HL-60 (cell line): Measurements from ENCODE around the gene MILR1. TPM values are rescaled to one million over a fixed set of nuclear protein-coding genes. Genes with fewer than 3 reads are reported as not detected.

Experiments
- DNase-seq, 2 experiments: peaks; one replicate each; pipeline ENCODE4 v3.0.0-alpha.2; 2010 to 2020; ENCODE audit warnings: low read depth in 1 of 2, low spot score in 1 of 2
- H3K27ac ChIP-seq: fragments of 250-450 bp; sonication (Bioruptor Pico); replicated peaks from 2 replicates; pipeline ENCODE4 v1.5.1; 2020; ENCODE audit warnings: mild to moderate bottlenecking, moderate library complexity
- H3K27me3 ChIP-seq: fragments of 250-450 bp; sonication (Bioruptor Pico); 2 replicates; pipeline ENCODE4 v1.5.1; 2021; ENCODE audit warnings: mild to moderate bottlenecking, moderate library complexity; ENCODE audit not compliant: insufficient read depth, poor library complexity, severe bottlenecking
- H3K4me3 ChIP-seq: replicated peaks from 2 replicates; pipeline ENCODE4 v1.5.1; 2011; ENCODE audit warnings: mild to moderate bottlenecking, control low read depth, low read length; ENCODE audit not compliant: insufficient read depth
- GABPA ChIP-seq: IDR thresholded peaks from 2 replicates; pipeline ENCODE4 v1.6.1; 2012; ENCODE audit warnings: low read depth
- POLR2AphosphoS5 ChIP-seq: IDR thresholded peaks from 2 replicates; pipeline ENCODE4 v1.6.1; 2012; ENCODE audit warnings: low read depth
- REST ChIP-seq: IDR thresholded peaks from 2 replicates; pipeline ENCODE4 v1.6.1; 2012; ENCODE audit warnings: low read depth; ENCODE audit not compliant: insufficient replicate concordance
- SPI1 ChIP-seq: IDR thresholded peaks from 2 replicates; pipeline ENCODE4 v1.6.1; 2012; ENCODE audit warnings: low read depth, mild to moderate bottlenecking, borderline replicate concordance
- microRNA-seq: library from miRNA; unstranded; fragments of <30 nt; microRNA quantifications from one replicate; pipeline ENCODE4, GENCODE V29; 2018
- TF ChIP-seq, protein P1 (sequence below): IDR thresholded peaks from one replicate; pipeline ENCODE4 v1.5.1; 2011; ENCODE audit warnings: low read length, control low read depth, inconsistent platforms; ENCODE audit not compliant: insufficient read depth

MILR1 gene

GRCh38 chr17:64515419-64515818, 66.5 kb downstream of the MILR1 start:
- no peak overlapping the region for H3K4me3 ChIP-seq
- DNase-seq: peak in 1 of 2 experiments; percentile 31
- no peak overlapping the region for H3K27ac ChIP-seq
- TF ChIP-seq SPI1 (no peak), POLR2AphosphoS5 (no peak), GABPA (no peak), REST (no peak)
- TF ChIP-seq, protein P1, sequence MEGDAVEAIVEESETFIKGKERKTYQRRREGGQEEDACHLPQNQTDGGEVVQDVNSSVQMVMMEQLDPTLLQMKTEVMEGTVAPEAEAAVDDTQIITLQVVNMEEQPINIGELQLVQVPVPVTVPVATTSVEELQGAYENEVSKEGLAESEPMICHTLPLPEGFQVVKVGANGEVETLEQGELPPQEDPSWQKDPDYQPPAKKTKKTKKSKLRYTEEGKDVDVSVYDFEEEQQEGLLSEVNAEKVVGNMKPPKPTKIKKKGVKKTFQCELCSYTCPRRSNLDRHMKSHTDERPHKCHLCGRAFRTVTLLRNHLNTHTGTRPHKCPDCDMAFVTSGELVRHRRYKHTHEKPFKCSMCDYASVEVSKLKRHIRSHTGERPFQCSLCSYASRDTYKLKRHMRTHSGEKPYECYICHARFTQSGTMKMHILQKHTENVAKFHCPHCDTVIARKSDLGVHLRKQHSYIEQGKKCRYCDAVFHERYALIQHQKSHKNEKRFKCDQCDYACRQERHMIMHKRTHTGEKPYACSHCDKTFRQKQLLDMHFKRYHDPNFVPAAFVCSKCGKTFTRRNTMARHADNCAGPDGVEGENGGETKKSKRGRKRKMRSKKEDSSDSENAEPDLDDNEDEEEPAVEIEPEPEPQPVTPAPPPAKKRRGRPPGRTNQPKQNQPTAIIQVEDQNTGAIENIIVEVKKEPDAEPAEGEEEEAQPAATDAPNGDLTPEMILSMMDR: no peak
- H3K27me3 ChIP-seq: no peaks in the 10 kb centered on the region

DNA sequence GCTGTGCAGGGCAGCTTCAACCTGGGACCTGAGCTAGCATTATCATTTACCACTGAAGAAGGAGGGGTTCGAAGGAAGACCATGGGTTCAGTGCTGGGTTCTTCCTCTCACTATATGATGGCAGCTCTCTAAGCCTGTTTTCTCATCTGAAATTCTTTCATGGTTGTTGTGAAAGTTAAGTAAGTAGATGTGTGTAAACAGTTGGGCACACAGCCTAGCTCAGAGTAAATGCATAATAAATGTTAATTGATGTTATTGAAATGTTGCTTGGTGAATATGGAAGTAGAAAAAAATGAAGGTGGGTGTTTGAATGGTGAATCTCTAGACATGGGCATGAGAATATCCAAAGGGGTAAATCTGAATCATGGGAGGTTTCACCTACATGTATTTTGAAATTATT, 66.9 kb downstream of the MILR1 start:
- Histone ChIP-seq H3K4me3 (no peak overlapping the region), H3K27me3 (no peaks in the 10 kb centered on the region), H3K27ac (no peak overlapping the region)
- no peak for TF ChIP-seq GABPA
- TF ChIP-seq POLR2AphosphoS5: no peak
- TF ChIP-seq SPI1: no peak
- TF ChIP-seq REST: no peak
- TF ChIP-seq, protein P1: no peak
- no peak for DNase-seq

Small RNA genes within 50 kb of the gene (microRNA-seq; reads per million reads assigned to microRNA genes)
- not detected for gene MIR1273E
- gene MIR3064: 1.8 reads per million
- gene MIR5047: not detected
